Common myeloid progenitor, CD34-positive (primary cell): ENCODE data around the gene ZIC2.
"Not testable (repeated sequence)": the region's sequence is repeated elsewhere in the genome, so short reads cannot be mapped to it uniquely, and the experiment has no call there.

Experiments
- CTCF ChIA-PET: fragments of 350-600 bp; sonication (Branson Sonifier 250); formaldehyde crosslinking; loops from one replicate; lab custom pipeline; 2021; ENCODE audit warnings: antibody characterized with exemption; lab: Charles Lee
- POLR2A ChIA-PET: fragments of 350-600 bp; sonication (Branson Sonifier 250); formaldehyde crosslinking; loops from one replicate; lab custom pipeline; 2021; ENCODE audit warnings: antibody characterized with exemption; lab: Charles Lee
- DNase-seq, 3 donors: peaks; one replicate each; pipeline versions ENCODE4 v3.0.0 to v3.0.0-alpha.2; 2013
- H3K27ac ChIP-seq, 2 experiments: 1 replicate in 1 of 2; 2 replicates in 1 of 2; pipeline ENCODE4 v1.7.0; 2013; ENCODE audit warnings: inconsistent platforms in 2 of 2, low read length in 2 of 2, mild to moderate bottlenecking in 2 of 2, low read depth in 1 of 2, moderate library complexity in 1 of 2; ENCODE audit not compliant: severe bottlenecking in 2 of 2, insufficient read depth in 1 of 2, poor library complexity in 1 of 2
- H3K27me3 ChIP-seq, 5 experiments: replicated peaks in 2 of 5; 1 replicate in 3 of 5; 2 replicates in 2 of 5; pipeline versions ENCODE4 v1.6.1 to v1.7.0; 2013; ENCODE audit warnings: low read length in 4 of 5, mild to moderate bottlenecking in 2 of 5, moderate library complexity in 2 of 5, inconsistent platforms in 1 of 5; ENCODE audit not compliant: insufficient read depth in 5 of 5, control insufficient read depth in 4 of 5
- H3K36me3 ChIP-seq, 4 experiments: 1 replicate in 2 of 4; 2 replicates in 2 of 4; pipeline versions ENCODE4 v1.6.1 to v1.7.0; 2013; ENCODE audit warnings: low read length in 3 of 4, control low read depth in 1 of 4, mild to moderate bottlenecking in 1 of 4; ENCODE audit not compliant: control insufficient read depth in 4 of 4, insufficient read depth in 4 of 4
- H3K4me1 ChIP-seq, 4 experiments: 1 replicate in 3 of 4; 2 replicates in 1 of 4; pipeline versions ENCODE4 v1.6.1 to v1.7.1; 2013; ENCODE audit warnings: low read length in 3 of 4, mild to moderate bottlenecking in 3 of 4, control low read depth in 1 of 4, inconsistent platforms in 1 of 4, moderate library complexity in 1 of 4; ENCODE audit not compliant: control insufficient read depth in 4 of 4, insufficient read depth in 4 of 4; ENCODE audit errors: control extremely low read depth in 1 of 4
- H3K4me3 ChIP-seq, 7 experiments: 1 replicate in 4 of 7; 2 replicates in 3 of 7; pipeline versions ENCODE4 v1.5.1 to v1.7.0; 2013; ENCODE audit warnings: mild to moderate bottlenecking in 7 of 7, low read length in 6 of 7, moderate library complexity in 6 of 7, inconsistent platforms in 2 of 7, low read depth in 2 of 7, control low read depth in 1 of 7; ENCODE audit not compliant: insufficient read depth in 4 of 7, control insufficient read depth in 1 of 7; ENCODE audit errors: extremely low read depth in 1 of 7
- H3K9me3 ChIP-seq, 5 experiments: 1 replicate in 4 of 5; 2 replicates in 1 of 5; pipeline versions ENCODE4 v1.6.1 to v1.7.1; 2013; ENCODE audit warnings: low read length in 4 of 5, mild to moderate bottlenecking in 2 of 5, inconsistent platforms in 1 of 5, low read depth in 1 of 5, moderate library complexity in 1 of 5; ENCODE audit not compliant: control insufficient read depth in 4 of 5, insufficient read depth in 2 of 5; ENCODE audit errors: control extremely low read depth in 1 of 5
- WGBS: methylation state at CpG from one replicate; pipeline ENCODE4 v1.1.5; 2013; ENCODE audit not compliant: insufficient coverage; 5-methylcytosine and 5-hydroxymethylcytosine counted together

ZIC2 gene

DNA sequence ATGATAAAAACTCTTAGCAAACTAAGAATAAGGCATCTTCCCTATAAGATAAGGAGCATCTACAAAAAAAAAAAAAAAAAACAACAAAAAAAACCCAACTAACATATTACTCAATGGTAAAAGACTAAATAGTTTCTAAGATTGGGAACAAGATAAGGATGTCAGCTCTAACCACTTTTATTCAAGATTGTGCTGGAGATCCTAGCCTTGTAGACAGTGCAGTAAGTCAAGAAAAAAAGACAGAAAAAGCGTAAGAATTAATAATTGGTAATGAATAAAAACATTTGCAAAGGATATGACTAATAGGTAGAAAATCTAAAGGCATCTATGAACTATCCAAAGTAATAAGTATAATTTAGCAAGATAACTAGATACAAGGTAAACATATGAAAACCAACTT lies 33.0 kb downstream of the ZIC2 start:
- Histone ChIP-seq H3K4me1 (no peaks in the 10 kb centered on the region), H3K27ac (no peak overlapping the region), H3K4me3 (no peak overlapping the region), H3K36me3 (no peaks in the 10 kb centered on the region), H3K27me3 (peaks cover 2 to 17% (median 6%) of the 10 kb centered on the region in 5 experiments), H3K9me3 (no peaks in the 10 kb centered on the region)
- POLR2A ChIA-PET = no interaction called here
- no peak for DNase-seq
- no CpG with 5 or more reads among the region's 1 CpG for WGBS
- CTCF ChIA-PET = no interaction called here

GRCh38 chr13:100019780-100020356 lies 38.3 kb downstream of the ZIC2 start:
- CTCF ChIA-PET = no interaction called here
- Histone ChIP-seq H3K27ac (no peak overlapping the region), H3K4me3 (no peak overlapping the region), H3K9me3 (no peaks in the 10 kb centered on the region), H3K4me1 (no peaks in the 10 kb centered on the region), H3K27me3 (peaks cover 0 to 5% (median 4%) of the 10 kb centered on the region in 5 experiments), H3K36me3 (no peaks in the 10 kb centered on the region)
- WGBS = 95% methylated on average over 3 of the region's 3 CpGs
- DNase-seq = no peak
- POLR2A ChIA-PET = no interaction called here

GRCh38 chr13:100022798-100023197 lies 41.2 kb downstream of the ZIC2 start:
- H3K27me3 ChIP-seq = peaks cover 0 to 3% (median 0%) of the 10 kb centered on the region in 5 experiments
- H3K36me3 ChIP-seq = no peaks in the 10 kb centered on the region
- no peak overlapping the region for H3K4me3 ChIP-seq
- no peaks in the 10 kb centered on the region for H3K4me1 ChIP-seq
- DNase-seq = no peak
- WGBS = no CpG with 5 or more reads among the region's 3 CpGs
- CTCF ChIA-PET = no interaction called here
- H3K9me3 ChIP-seq = no peaks in the 10 kb centered on the region
- POLR2A ChIA-PET = interaction anchor here (0.7 kb wide), 1 partner anchor 1402 kb away, joined by 4 read pairs; no protein-coding TSS in a partner anchor
- no peak overlapping the region for H3K27ac ChIP-seq

GRCh38 chr13:100024023-100024422 lies 42.4 kb downstream of the ZIC2 start:
- Histone ChIP-seq H3K4me1 (no peaks in the 10 kb centered on the region), H3K4me3 (no peak overlapping the region), H3K9me3 (no peaks in the 10 kb centered on the region), H3K27ac (no peak overlapping the region), H3K27me3 (peaks cover 0 to 3% (median 0%) of the 10 kb centered on the region in 5 experiments), H3K36me3 (no peaks in the 10 kb centered on the region)
- POLR2A ChIA-PET = interaction anchor here (0.7 kb wide), 1 partner anchor 43 kb away, joined by 3 read pairs; no protein-coding TSS in a partner anchor
- WGBS = no CpG with 5 or more reads among the region's 2 CpGs
- CTCF ChIA-PET = interaction anchor here (0.7 kb wide), 1 partner anchor 19 kb away, joined by 3 read pairs; no protein-coding TSS in a partner anchor
- DNase-seq = no peak

- WGBS = 100% methylated on average over 1 of the region's 1 CpG
- Histone ChIP-seq H3K27me3 (peaks cover 0 to 3% (median 0%) of the 10 kb centered on the region in 5 experiments), H3K36me3 (no peaks in the 10 kb centered on the region), H3K27ac (no peak overlapping the region), H3K4me3 (no peak overlapping the region), H3K4me1 (no peaks in the 10 kb centered on the region), H3K9me3 (no peaks in the 10 kb centered on the region)
- POLR2A ChIA-PET = no interaction called here
- no peak for DNase-seq
- CTCF ChIA-PET = no interaction called here
Observed at GRCh38 chr13:100029933-100030332, 48.3 kb downstream of the ZIC2 start.

GRCh38 chr13:100032642-100033041 lies 51.1 kb downstream of the ZIC2 start:
- H3K27me3 ChIP-seq, CTCF ChIA-PET, H3K27ac ChIP-seq, H3K4me1 ChIP-seq, H3K36me3 ChIP-seq, H3K9me3 ChIP-seq, H3K4me3 ChIP-seq, DNase-seq, POLR2A ChIA-PET: not testable (repeated sequence)
- 100% methylated on average over 3 of the region's 9 CpGs for WGBS

DNA sequence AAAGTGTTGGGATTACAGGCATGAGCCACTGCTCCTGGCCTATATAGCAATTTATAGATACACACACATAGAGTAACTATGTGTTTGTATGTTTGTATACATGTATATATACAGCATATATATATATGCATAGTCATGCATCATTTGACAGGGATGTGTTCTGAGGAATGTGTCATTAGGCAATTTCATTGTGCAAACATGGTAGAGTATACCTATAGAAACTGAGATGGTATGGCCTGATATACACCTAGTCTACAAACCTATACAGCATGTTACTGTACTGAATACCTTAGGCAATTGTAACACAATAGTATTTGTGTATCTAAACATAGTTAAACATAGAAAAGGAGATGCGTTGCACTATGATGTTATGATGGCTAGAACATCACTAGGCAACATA lies 54.4 kb downstream of the ZIC2 start:
- Histone ChIP-seq H3K4me3 (no peak overlapping the region), H3K36me3 (no peaks in the 10 kb centered on the region), H3K9me3 (no peaks in the 10 kb centered on the region), H3K4me1 (no peaks in the 10 kb centered on the region), H3K27ac (no peak overlapping the region), H3K27me3 (no peaks in the 10 kb centered on the region)
- ChIA-PET POLR2A (no interaction called here), CTCF (interaction anchor here (0.6 kb wide), 1 partner anchor 1012 kb away, joined by 3 read pairs; no protein-coding TSS in a partner anchor)
- WGBS = no CpG with 5 or more reads among the region's 1 CpG
- DNase-seq = no peak
